Activated naive CD4-positive, alpha-beta T cell treated with anti-CD3 and anti-CD28 coated beads, Interleukin-2, amount 50 U/mL, for 16 hours (primary cell): ENCODE results near the gene SURF2.
"Not testable (repeated sequence)": the region's sequence is repeated elsewhere in the genome, so short reads cannot be mapped to it uniquely, and the experiment has no call there.

Source experiments
- DNase-seq: peaks from one replicate; pipeline ENCODE4 v3.0.0-alpha.2; 2020

The SURF2 gene

DNA sequence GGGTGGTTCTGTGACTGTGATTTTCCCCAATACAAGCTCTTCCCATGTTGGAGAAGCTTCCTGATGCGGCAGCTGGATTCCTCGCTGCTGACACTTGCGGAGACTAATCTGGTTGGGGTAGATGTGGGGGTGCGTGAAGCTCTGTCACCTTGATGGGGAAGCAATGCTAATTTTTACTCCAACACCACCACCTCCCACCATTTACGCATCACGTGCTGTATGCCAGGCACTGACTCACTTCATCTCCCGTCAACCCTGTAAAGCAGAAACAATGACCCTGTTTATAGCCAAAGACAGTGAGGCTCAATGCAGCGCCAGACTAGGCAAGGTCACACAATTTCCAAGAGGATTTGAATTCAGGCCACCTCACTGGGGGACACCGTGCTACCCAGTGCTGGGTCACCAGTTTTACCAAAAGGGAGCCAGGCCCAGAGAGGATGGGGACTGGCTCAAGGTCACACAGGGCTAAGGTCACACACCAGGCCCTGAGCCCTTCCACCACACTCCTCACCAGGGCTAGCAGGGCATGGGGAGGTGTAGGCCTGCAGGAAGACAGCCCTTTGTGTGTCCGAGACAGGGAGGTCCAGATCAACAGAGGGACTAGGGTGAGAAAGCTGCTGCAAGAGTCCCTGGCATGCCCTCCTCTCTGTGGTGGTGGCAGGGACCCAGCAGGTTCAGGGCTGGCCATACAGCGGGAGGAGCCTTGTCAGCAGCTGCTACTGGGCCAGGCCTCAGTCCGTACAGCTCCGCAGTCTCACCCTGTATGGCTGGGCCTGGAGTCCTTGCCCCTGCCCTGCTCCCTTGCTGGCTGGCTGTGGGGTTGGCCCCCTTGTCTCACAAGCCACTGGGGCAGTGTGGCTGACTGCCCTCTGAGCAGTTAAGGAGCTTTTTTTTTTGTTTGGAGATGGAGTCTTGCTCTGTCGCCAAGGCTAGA, 23.1 kb downstream of the SURF2 start:
- no peak for DNase-seq

DNA sequence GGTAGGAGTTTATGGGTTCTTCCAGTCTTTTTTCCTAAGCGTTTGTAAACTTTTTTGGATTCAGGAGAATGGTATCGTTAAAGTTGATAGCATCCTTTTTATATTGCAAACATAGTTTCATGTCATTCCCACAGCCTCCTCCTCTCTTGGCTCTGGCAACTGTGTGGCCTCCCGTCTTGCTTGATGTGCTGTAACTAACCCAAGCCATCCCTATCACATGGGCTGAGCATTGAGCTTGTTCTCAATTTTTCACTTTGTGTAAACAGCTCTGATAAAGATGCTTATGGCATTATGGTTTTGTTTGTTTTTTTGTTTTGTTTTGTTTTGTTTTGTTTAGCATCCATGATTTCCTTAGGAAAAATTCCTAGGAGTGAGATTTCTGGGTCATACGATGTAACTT, 24.4 kb downstream of the SURF2 start:
- no peak for DNase-seq

DNA sequence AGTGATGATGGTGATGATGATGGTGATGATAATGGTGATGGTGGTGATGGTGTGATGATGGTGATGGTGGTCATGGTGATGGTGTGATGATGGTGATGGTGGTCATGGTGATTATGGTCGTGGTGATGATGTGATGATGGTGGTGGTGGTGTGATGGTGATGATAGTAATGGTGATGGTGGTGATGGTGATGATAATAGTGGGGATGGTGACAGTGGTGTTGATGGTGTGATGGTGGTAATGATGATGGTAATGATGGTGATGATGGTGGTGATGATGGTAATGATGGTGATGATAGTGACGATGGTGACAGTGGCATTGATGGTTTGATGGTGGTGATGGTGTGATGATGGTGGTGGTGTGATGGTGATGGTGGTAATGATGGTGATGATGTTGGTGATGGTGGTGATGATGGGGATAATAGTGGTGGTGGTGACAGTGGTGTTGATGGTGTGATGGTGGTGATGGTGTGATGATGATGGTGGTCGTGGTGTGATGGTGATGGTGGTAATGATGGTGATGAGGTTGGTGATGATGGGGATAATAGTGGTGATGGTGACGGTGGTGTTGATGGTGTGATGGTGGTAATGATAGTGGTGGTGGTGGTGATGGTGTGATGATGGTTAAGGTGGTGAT, 26.3 kb downstream of the SURF2 start:
- DNase-seq = no peak

DNA sequence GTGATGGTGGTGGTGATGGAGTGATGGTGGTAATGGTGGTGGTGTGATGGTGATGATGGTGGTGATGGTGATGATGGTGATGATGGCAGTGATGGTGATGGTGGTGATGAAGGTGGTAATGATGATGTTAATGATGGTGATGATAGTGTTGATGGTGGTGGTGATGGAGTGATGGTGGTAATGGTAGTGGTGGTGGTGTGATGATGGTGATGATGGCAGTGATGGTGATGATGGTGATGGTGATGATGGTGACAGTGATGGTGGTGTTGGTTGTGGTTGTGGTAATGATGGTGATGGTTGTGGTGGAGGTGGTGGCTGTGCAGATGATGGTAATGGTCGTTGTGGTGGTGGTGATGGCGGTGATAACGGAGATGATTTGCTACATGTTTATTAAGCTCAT, 27.1 kb downstream of the SURF2 start:
- no peak for DNase-seq

DNA sequence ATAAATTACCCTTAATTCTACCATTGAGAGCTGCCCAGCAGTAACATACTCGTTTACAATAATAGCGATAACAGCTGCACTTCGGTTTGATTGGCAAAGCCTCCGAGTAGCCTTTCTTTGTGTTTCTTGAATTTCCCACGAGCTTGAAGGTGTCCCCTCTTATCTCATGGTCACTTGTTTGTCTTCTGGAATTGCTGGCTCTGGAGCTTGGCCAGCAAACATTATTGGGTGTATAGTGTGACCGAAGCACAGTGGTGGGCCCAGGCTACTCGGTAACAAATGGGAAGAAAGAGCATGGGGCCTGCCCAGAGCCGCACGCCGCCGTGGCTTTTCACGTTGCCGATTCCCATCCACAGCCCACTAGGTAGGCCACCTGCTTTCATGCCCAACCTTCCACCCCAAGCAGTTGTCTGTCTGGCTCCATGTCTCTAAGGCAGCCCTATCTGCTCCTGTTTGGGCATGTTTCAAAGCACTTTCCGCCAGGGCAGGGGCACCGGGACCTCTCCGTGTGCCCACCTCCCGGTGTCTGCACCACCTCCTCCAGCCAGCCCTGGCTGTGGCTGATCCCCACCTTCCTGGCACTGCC, 28.5 kb downstream of the SURF2 start:
- no peak for DNase-seq

DNA sequence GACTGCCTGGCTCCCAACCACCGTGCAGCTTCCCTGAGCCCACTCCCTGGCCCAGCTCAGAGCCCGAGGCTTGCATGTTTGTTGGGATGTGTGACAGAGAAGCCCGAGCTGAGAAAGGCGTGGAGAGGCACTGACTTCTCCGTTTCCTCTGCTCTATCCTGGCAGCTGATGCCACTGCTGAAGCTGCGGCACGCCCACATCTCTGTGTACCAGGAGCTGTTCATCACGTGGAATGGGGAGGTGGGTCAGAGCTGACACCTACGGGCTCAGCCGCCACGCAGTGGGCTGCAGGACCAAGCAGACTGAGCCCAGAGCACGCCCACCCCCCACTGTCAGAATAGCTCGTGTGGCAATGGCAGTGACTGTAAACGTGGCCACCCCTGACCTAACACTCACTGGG, 29.1 kb downstream of the SURF2 start:
- no peak for DNase-seq

DNA sequence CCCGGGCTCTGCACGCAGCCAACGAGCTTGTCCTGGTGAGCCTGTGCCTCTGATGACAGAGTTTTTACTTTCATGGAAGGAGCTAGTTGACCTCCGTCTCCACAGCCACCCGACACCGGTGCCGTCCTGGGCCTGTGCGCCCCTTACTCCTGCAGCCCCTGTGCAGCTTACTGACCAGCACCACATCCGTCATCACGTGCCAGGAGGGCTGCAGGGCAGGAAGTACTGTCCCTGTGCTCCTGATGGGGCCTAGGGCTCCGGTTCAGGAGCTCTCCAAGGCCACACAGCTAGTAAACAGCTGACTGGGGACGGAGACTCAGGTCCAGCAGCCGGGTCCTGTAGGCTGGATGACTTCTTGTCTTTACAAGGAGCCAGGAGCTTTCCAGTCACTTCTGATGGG, 30.0 kb downstream of the SURF2 start:
- DNase-seq = no peak

DNA sequence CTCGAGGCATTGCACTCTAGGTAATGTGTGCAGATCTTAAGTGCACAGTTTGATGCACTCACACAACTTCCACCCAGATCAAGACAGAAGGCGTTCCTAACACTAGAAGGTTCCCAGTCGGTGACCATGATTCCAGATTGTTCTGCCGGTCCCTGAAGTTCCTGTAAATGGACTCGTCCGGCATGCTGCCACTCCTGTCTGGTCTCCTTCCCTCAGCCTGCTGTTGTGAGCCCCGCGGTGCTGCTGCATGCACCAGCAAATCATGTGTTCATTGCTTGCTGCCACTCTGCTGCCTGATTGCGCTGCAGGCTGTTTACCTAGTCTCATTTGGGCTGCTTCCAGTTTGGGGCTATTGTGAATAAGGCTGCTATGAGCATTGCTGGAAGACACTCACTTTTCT, 31.3 kb downstream of the SURF2 start:
- no peak for DNase-seq

DNA sequence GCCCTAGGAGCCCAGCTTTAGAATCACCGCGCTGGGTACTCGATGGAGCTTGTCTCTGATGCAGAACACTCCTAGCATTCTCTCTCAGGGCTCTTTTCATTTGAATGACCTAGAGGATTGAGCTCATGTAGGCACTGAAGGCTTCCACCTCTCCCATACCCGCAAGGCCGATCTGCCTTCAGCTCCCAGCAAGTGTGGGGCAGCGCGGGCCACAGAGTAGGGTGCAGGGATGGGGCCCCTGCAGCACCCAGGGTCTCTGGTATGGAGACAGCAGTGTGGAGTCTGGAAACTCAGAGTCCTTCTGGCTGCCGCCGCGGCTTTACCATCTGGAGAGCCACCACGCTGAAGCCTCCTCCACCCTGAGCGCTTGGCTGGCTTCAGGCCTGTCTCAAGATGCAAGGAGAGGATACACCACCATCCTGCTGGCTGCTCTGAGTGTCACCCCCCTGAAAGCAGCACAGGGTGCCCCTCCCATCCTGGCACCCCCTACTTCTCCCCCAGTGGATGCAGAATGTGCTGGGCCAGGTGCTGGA, 32.7 kb downstream of the SURF2 start:
- DNase-seq = no peak

DNA sequence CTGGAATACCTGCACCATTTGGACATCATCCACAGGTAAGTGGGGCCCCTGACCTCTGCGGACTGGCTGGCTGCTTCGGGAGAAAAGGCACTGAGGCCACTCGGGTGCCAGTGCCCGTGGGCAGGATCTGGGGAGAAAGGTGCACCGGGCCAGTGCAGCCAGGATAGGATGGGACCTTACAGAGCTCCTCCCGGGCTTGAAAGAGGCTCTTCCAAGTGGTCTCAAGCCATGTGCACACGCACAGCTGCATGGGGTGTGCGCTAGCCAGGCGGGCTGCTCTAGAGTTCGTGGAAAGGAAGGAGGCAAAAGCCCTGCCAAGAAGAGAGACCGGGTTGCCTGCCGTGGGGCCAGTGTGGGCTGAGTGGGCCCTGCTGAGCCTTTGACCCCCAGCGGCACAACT, 33.2 kb downstream of the SURF2 start:
- DNase-seq = no peak

DNA sequence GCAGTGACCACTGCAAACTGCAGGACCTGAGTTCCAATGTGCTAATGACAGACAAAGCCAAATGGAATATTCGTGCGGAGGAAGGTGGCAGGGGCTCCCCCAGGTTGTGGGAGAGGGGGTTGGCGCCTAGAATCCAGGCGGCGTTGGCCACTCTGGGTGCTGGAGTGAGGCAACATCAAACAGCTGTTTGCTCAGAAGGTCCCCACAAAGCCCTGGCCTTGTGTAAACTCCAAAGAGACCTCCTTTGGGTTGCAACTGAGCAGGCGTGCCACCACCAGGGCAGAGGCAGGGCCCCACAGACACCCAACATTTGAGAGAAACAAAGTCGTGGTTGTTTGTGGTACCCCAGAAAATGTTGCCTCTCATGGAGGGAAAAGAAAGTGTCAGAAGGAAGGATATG, 34.4 kb downstream of the SURF2 start:
- no peak for DNase-seq

DNA sequence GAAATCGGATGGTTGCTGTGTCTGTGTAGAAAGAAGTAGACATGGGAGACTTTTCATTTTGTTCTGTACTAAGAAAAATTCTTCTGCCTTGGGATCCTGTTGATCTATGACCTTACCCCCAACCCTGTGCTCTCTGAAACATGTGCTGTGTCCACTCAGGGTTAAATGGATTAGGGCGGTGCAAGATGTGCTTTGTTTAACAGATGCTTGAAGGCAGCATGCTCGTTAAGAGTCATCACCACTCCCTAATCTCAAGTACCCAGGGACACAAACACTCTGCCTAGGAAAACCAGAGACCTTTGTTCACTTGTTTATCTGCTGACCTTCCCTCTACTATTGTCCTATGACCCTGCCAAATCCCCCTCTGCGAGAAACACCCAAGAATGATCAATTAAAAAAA, 35.1 kb downstream of the SURF2 start:
- DNase-seq = not testable (repeated sequence)

DNA sequence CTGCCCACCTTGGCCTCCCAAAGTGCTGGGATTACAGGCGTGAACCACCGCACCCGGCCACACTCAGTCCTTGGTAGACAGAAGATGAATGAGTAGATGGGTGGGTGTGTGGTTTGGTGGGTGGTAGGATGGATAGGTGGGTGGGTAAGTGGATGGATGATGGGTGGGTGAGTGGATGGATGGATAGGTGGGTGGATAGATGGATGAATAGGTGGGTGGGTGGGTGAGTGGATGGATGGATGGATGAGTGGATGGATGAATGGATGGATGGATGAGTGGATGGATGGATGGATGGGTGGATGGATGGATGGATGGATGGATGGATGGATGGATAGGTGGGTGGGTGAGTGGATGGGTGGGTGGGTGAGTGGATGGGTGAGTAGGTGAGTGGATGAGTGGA, 36.0 kb downstream of the SURF2 start:
- not testable (repeated sequence) for DNase-seq

DNA sequence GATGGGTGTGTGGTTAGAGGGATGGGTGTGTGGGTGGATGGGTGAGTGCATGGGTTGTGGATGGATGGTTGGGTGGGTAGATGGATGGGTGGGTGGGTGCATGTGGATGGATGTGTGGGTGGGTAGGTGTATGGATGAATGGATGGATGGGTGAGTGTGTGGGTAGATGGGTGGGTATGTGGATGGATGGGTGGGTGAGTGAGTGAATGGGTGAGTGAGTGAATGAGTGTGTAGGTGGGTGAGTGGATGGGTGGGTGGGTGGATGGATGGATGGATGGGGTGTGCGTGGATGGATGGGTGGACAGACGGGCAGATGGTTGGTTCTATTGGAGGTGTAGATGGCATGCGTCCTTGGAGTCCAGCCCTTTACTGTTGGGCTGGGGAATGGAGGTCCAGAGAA, 37.0 kb downstream of the SURF2 start:
- no peak for DNase-seq

DNA sequence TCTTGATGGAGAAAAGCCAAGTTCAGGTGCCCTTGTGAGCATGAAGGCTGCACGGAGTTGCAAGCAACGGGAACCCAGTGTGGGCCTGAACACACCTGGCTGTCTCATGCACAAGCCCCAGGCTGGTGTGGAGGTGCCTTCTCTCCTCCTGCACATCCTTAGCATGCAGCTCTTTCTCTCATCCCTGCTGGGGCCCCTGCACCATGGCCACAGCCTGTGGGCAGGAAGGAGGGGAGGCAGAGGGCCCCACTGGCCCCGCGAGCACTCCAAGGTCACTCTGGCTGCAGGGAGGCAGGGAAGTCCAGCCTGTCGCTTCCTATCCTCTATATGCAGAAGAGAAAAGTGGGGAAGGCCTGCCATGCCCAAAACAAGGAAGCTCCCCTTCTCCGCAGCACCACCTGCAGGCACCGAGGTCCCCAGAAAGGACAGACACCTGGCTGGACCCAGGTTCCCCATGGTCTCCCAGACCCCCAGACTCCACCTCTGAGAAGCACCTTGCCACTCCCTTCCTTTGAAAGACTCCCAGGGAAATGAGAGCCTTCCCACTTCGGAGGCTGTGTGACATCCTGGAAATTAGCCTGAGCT, 38.4 kb downstream of the SURF2 start:
- DNase-seq = no peak

DNA sequence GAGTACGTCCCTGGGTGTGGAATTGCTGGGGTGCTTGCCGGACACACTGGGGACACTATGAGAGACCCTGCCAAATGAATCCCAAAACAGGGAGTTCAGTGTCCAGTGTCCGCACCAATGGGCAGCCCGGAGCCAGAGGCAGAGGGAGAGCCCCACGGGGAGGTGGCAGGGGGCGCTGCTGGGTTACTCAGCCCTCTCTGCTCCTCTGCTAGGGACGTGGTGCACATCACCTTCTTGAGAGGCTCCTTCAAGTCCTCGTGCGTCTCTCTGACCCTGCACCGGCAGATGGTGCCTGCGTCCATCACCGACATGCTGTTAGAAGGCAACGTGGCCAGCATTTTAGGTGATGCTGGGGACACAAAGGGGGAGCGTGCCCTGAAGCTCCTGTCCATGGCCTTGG, 40.6 kb downstream of the SURF2 start:
- no peak for DNase-seq

DNA sequence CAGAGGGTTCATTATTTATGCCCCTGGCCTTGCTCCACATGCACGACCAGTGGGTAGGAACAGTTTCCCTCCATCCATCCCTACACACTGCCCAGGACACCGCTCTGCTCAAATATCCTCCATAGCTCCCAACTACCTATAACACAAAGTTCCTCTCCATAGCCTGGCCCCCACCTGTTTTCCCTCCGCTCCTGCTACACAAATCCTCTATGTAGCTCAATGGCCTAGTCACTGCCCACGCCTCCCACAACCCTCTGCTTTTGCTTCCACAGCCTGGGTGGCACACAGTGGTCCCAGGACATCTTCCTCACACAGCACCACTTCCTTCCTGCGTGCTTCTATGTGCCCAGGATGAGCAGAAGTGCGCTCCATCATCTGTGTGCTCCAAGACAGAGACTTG, 41.0 kb downstream of the SURF2 start:
- no peak for DNase-seq

DNA sequence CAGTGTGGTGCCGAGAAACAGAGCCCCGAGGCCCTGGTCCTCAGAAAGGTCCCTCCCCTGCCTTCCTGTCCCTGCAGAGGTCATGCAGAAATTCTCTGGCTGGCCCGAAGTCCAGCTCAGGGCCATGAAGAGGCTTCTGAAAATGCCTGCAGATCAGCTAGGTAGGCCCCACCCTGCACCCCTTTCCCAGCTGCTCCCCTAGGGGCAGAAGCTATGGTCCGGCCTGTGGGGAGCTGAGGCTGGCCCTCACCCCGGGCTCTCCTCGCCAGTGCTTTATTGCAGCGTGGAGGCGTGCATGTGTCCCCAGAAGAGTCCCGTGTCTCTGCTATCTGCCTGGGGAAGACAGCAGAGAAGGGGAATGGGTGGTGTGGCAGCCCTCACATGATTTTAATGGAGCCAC, 41.5 kb downstream of the SURF2 start:
- no peak for DNase-seq

DNA sequence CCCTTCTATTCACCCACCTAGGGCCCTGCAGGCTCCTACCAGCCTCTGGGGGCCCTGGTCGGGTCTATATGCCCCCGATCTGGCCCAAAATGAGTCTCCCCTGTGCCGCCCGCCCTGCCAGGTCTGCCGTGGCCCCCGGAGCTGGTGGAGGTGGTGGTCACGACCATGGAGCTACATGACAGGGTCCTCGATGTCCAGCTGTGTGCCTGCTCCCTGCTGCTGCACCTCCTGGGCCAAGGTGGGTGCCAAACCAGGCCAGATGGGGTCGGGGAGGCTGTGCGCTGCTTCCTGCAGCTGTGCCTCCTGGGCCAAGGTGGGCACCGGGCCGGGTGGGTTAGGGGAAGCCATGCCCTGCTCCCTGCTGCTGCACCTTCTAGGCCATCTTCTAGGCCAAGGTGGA, 43.9 kb downstream of the SURF2 start:
- no peak for DNase-seq

DNA sequence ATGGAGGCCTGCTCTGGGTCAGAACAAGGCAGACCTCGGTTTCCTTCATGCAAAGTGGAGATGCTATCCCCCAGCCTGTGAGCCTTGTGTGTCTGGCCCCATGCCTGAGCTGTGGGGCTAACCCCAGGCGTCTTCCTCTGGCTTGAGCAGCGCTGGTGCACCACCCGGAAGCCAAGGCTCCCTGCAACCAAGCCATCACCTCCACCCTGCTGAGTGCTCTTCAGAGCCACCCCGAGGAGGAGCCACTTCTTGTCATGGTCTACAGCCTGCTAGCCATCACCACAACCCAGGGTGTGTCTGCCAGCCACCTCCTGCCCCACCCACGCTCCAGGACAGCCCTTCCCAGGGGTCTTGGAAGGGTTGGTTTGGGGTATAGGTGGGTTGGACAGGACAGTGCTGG, 45.2 kb downstream of the SURF2 start:
- DNase-seq = no peak

DNA sequence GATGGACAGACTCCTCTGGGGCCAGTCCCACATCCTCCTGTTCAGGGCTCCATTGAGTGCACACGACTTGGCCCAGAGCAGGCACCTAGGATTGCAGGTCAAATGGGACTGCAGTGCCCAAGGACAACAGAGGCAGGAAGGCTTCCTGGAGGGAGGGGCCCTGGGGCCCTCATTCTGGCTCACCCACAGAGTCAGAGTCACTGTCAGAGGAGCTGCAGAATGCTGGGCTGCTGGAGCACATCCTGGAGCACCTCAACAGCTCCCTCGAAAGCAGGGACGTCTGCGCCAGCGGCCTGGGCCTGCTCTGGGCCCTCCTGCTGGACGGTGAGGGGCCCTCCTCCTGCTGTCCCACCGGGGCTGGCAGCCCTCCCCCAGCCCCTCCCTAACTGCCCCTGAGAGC, 46.3 kb downstream of the SURF2 start:
- DNase-seq = no peak

DNA sequence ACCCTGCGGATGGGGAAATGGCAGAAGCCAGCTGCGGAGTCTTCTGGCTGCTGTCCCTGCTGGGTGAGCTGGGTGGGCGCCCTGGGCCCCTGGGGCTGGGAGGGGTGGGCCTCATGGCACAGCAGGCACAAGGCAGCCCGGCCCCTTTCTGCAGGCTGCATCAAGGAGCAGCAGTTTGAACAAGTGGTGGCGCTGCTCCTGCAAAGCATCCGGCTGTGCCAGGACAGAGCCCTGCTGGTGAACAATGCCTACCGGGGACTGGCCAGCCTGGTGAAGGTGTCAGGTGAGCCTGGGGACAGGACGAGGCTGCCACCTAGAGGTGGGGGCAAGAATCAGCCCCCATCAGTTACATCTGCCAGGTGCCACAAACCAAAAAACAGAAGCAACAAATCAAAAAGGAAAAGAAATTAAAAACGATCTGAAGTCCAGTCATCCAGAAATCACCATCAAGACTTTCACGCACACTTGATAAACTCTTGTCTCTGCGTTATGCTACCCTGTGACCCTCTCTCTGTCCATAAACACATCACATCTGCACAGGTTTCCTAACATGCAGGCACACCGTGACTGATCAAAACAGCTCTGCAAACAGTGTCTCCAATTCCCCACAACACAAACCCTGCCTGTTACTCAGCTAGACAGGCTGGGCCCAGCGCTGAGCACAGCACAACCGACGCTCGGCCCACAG, 47.6 kb downstream of the SURF2 start:
- peak; percentile 66 for DNase-seq

DNA sequence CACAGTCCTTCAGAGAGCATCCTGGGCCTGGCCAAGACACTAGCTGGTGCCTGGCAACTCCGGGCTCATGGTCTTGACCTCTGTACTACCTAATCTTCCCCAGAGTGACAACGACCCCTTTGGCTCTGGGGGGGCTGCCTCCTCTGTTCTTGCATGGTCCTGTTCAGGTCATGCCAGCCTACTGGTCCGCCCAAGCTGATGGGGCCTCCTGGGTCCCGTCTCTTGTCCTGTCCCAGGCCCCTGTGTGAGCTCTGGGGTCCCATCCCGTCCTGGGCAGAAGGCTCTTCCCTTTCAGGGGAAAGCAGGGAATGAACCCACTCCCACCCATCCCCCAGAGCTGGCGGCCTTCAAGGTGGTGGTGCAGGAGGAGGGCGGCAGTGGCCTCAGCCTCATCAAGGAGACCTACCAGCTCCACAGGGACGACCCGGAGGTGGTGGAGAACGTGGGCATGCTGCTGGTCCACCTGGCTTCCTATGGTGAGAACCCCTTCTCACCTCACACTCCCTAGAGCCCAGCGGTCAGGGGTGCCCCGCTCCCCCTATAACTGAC, 48.2 kb downstream of the SURF2 start:
- no peak for DNase-seq
